Dendritic cell treated with granulocyte-macrophage colony-stimulating factor and Interleukin-4, amounts not matched to agents 40 ng/mL and 50 ng/mL, for 4 days (primary cell): ENCODE measurements around the gene MTTP.
A peak's percentile ranks its signal among the peaks of the same experiment; 100 is the strongest.
"Not testable (repeated sequence)": the region's sequence is repeated elsewhere in the genome, so short reads cannot be mapped to it uniquely, and the experiment has no call there.

Source experiments
- H3K27ac Mint-ChIP-seq: one replicate; pipeline ENCODE4 v1.8.0; 2022; ENCODE audit warnings: mild to moderate bottlenecking, mixed read lengths
- H3K27me3 Mint-ChIP-seq: one replicate; pipeline ENCODE4 v1.8.0; 2022; ENCODE audit warnings: mild to moderate bottlenecking, mixed read lengths
- H3K36me3 Mint-ChIP-seq: one replicate; pipeline ENCODE4 v1.8.0; 2022; ENCODE audit warnings: low read depth, mixed read lengths
- H3K4me1 Mint-ChIP-seq: one replicate; pipeline ENCODE4 v1.8.0; 2022; ENCODE audit warnings: low read depth, mixed read lengths
- H3K4me3 Mint-ChIP-seq: one replicate; pipeline ENCODE4 v1.8.0; 2022; ENCODE audit warnings: mild to moderate bottlenecking, moderate library complexity, mixed read lengths
- H3K9me3 Mint-ChIP-seq: one replicate; pipeline ENCODE4 v1.8.0; 2022; ENCODE audit warnings: mixed read lengths
- intact Hi-C: fragments of 100-400 bp; cut with micrococcal nuclease; formaldehyde crosslinking; loops from one replicate; pipeline ENCODE4 v1.15.0; 2022

Gene MTTP

GRCh38 chr4:99574530-99575324 is at the start of gene MTTP:
TSS of gene MTTP (plus strand) at chr4:99574824. CDS start at chr4:99574910, 86 bp downstream.
- intact Hi-C loops = no loop called here
- H3K27ac Mint-ChIP-seq = peak within 1 kb of the TSS; percentile 64
- H3K4me1 Mint-ChIP-seq = peaks cover 7% of the 10 kb centered on the region
- H3K4me3 Mint-ChIP-seq = no peak within 1 kb of the TSS
- peaks cover 16% of the 10 kb centered on the region for H3K27me3 Mint-ChIP-seq
- H3K9me3 Mint-ChIP-seq = no peaks in the 10 kb centered on the region
- H3K36me3 Mint-ChIP-seq = no peaks in the 10 kb centered on the region

- H3K27me3 Mint-ChIP-seq = peaks cover 8% of the 10 kb centered on the region
- H3K4me3 Mint-ChIP-seq = no peak overlapping the region
- intact Hi-C loops = no loop called here
Measured at GRCh38 chr4:99529228-99529627, 45.4 kb upstream of the MTTP start.

GRCh38 chr4:99529956-99530355 is 44.7 kb upstream of the MTTP start:
- no peaks in the 10 kb centered on the region for H3K9me3 Mint-ChIP-seq
- H3K4me3 Mint-ChIP-seq = no peak overlapping the region
- intact Hi-C loops = no loop called here
- no peaks in the 10 kb centered on the region for H3K4me1 Mint-ChIP-seq
- no peaks in the 10 kb centered on the region for H3K36me3 Mint-ChIP-seq
- H3K27ac Mint-ChIP-seq = no peak overlapping the region
- peaks cover 8% of the 10 kb centered on the region for H3K27me3 Mint-ChIP-seq

More at GRCh38 chr4:99529228-99529627, 45.4 kb upstream of the MTTP start:
- no peak overlapping the region for H3K27ac Mint-ChIP-seq
- no peaks in the 10 kb centered on the region for H3K36me3 Mint-ChIP-seq
- H3K4me1 Mint-ChIP-seq = no peaks in the 10 kb centered on the region
- no peaks in the 10 kb centered on the region for H3K9me3 Mint-ChIP-seq

- not testable (repeated sequence) for H3K27ac Mint-ChIP-seq
Measured at GRCh38 chr4:99534699-99535098, 39.9 kb upstream of the MTTP start.

GRCh38 chr4:99536271-99536670 is 38.4 kb upstream of the MTTP start:
- intact Hi-C loops = no loop called here
- H3K27me3 Mint-ChIP-seq = peaks cover 1% of the 10 kb centered on the region

More at GRCh38 chr4:99534699-99535098, 39.9 kb upstream of the MTTP start:
- H3K27me3 Mint-ChIP-seq, H3K9me3 Mint-ChIP-seq, intact Hi-C loops, H3K4me1 Mint-ChIP-seq, H3K4me3 Mint-ChIP-seq, H3K36me3 Mint-ChIP-seq: not testable (repeated sequence)

GRCh38 chr4:99536848-99537247 is 37.8 kb upstream of the MTTP start:
- Mint-ChIP-seq H3K36me3 (no peaks in the 10 kb centered on the region), H3K4me3 (no peak overlapping the region), H3K27ac (no peak overlapping the region), H3K4me1 (no peaks in the 10 kb centered on the region), H3K9me3 (no peaks in the 10 kb centered on the region), H3K27me3 (peaks cover 1% of the 10 kb centered on the region)
- intact Hi-C loops = no loop called here

More at GRCh38 chr4:99536271-99536670, 38.4 kb upstream of the MTTP start:
- no peak overlapping the region for H3K27ac Mint-ChIP-seq
- no peaks in the 10 kb centered on the region for H3K4me1 Mint-ChIP-seq
- no peaks in the 10 kb centered on the region for H3K9me3 Mint-ChIP-seq
- no peaks in the 10 kb centered on the region for H3K36me3 Mint-ChIP-seq
- H3K4me3 Mint-ChIP-seq = no peak overlapping the region

GRCh38 chr4:99537674-99538073 is 37.0 kb upstream of the MTTP start:
- no peak overlapping the region for H3K4me3 Mint-ChIP-seq
- no peaks in the 10 kb centered on the region for H3K36me3 Mint-ChIP-seq
- no peak overlapping the region for H3K27ac Mint-ChIP-seq
- H3K27me3 Mint-ChIP-seq = peaks cover 1% of the 10 kb centered on the region
- intact Hi-C loops = no loop called here
- no peaks in the 10 kb centered on the region for H3K9me3 Mint-ChIP-seq
- no peaks in the 10 kb centered on the region for H3K4me1 Mint-ChIP-seq

GRCh38 chr4:99540277-99540939 is 34.2 kb upstream of the MTTP start:
- H3K27me3 Mint-ChIP-seq = peaks cover 1% of the 10 kb centered on the region
- no peak overlapping the region for H3K4me3 Mint-ChIP-seq
- no peaks in the 10 kb centered on the region for H3K4me1 Mint-ChIP-seq
- H3K9me3 Mint-ChIP-seq = no peaks in the 10 kb centered on the region
- intact Hi-C loops = no loop called here
- H3K27ac Mint-ChIP-seq = peak overlapping the region; percentile 48
- no peaks in the 10 kb centered on the region for H3K36me3 Mint-ChIP-seq

- Mint-ChIP-seq H3K9me3 (no peaks in the 10 kb centered on the region), H3K4me3 (no peak overlapping the region), H3K27ac (no peak overlapping the region), H3K4me1 (no peaks in the 10 kb centered on the region), H3K36me3 (peaks cover 5% of the 10 kb centered on the region), H3K27me3 (no peaks in the 10 kb centered on the region)
- intact Hi-C loops = no loop called here
Measured at GRCh38 chr4:99552872-99553271, 21.8 kb upstream of the MTTP start.

- H3K27ac Mint-ChIP-seq = peak within 1 kb of the TSS; percentile 95
- H3K4me1 Mint-ChIP-seq = no peaks in the 10 kb centered on the region
- H3K4me3 Mint-ChIP-seq = peak within 1 kb of the TSS; percentile 87
- H3K27me3 Mint-ChIP-seq = peaks cover 12% of the 10 kb centered on the region
- intact Hi-C loops = loop anchor here (1.0 to 10.0 kb wide), 8 partner anchors 331 to 1781 kb away; partner anchors contain the start of genes DNAJB14, H2AZ1, LAMTOR3 and METAP1
- H3K9me3 Mint-ChIP-seq = no peaks in the 10 kb centered on the region
- H3K36me3 Mint-ChIP-seq = peaks cover 9% of the 10 kb centered on the region
Measured at GRCh38 chr4:99563310-99564186, 11.1 kb upstream of the MTTP start, which contains the start of gene TRMT10A. TSS of gene TRMT10A (minus strand) at chr4:99564039. CDS start at chr4:99559338, 4,701 bp downstream.

- Mint-ChIP-seq H3K4me3 (no peak overlapping the region), H3K27ac (no peak overlapping the region), H3K9me3 (no peaks in the 10 kb centered on the region), H3K4me1 (no peaks in the 10 kb centered on the region), H3K27me3 (peaks cover 16% of the 10 kb centered on the region), H3K36me3 (peaks cover 9% of the 10 kb centered on the region)
- intact Hi-C loops = loop anchor here (1.0 to 10.0 kb wide), 6 partner anchors 385 to 1780 kb away; partner anchors contain the start of genes H2AZ1, METAP1, PPP3CA and RAP1GDS1
Measured at GRCh38 chr4:99564921-99565320, 9.7 kb upstream of the MTTP start.

GRCh38 chr4:99571883-99572282 is 2.7 kb upstream of the MTTP start:
- Mint-ChIP-seq H3K4me1 (peaks cover 7% of the 10 kb centered on the region), H3K27me3 (peaks cover 27% of the 10 kb centered on the region), H3K36me3 (no peaks in the 10 kb centered on the region), H3K9me3 (no peaks in the 10 kb centered on the region), H3K27ac (no peak overlapping the region), H3K4me3 (no peak overlapping the region)
- intact Hi-C loops = no loop called here

- H3K27ac Mint-ChIP-seq = no peak overlapping the region
- H3K27me3 Mint-ChIP-seq = peaks cover 22% of the 10 kb centered on the region
- intact Hi-C loops = no loop called here
- H3K9me3 Mint-ChIP-seq = no peaks in the 10 kb centered on the region
- H3K4me1 Mint-ChIP-seq = peaks cover 7% of the 10 kb centered on the region
- H3K36me3 Mint-ChIP-seq = no peaks in the 10 kb centered on the region
- no peak overlapping the region for H3K4me3 Mint-ChIP-seq
Measured at GRCh38 chr4:99572527-99573240, 1.9 kb upstream of the MTTP start.
